Cardiac septum (tissue), 1 donor: ENCODE data around the gene CHRM3. TPM values are rescaled to one million over a fixed set of nuclear protein-coding genes. Genes with fewer than 3 reads are reported as not detected.

Experiments
- DNase-seq: peaks from one replicate; pipeline ENCODE4 v3.0.0-alpha.2; 2020; ENCODE audit warnings: low spot score
- intact Hi-C: fragments of 100-400 bp; cut with DNase I; formaldehyde crosslinking; loops from one replicate; pipeline ENCODE4 v1.14.0; 2022
- total RNA-seq: library from RNA; stranded (reverse); fragmentation: NEBNext Ultra II Directional; extraction: Animal tissue kit (Norgen Biotek cat#: 25700); gene quantifications from one replicate; pipeline ENCODE4 v1.2.1, GENCODE V29; 2021
- donor health status: DM: no; HTN: no; CAD: no.

The CHRM3 gene
- total RNA-seq, 1 donor from 2014 or later = 0.40 TPM

- intact Hi-C loops = no loop called here
- no peak for DNase-seq
Measured at GRCh38 chr1:239392271-239392670, 5.9 kb downstream of the CHRM3 start.

DNA sequence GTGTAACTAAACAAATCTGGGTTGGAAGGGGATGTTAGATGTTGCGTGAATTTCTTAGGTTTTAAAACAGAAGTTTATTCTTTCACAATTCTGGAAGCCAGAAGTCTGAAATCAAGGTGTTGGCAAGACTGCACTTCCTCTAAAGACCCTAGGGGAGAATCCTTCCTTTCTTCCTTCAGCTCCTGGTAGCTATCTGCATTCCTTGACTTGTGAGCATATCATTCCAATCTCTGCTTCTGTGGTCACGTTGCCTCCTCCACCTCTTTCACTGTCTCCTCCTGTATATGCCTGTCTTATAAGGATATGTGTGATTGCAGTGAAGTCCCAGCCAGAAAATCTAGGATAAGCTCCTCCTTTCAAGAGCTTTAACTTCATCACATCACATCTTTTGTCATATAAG is 7.7 kb downstream of the CHRM3 start:
- intact Hi-C loops = no loop called here
- DNase-seq = no peak

DNA sequence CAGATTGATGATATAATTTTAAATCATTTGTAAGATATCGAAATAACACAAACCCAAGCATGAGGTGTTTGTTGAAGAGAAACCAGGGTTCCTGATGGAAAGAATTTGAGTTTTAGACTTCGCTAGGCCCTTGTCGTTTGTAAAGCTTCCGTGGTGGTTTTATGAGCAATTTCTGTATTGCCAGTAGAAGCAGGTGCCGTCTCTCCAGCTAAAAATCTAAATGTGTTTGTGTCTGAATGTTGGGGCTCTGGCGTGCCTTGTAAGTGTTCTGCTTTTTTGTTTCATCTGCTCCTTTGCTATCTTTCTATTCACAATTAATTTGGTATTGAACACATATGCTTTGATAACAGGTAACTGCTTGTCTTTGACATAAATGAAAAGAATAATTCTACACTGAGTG is 27.5 kb downstream of the CHRM3 start:
- intact Hi-C loops = no loop called here
- no peak for DNase-seq

GRCh38 chr1:239417221-239417620 is 30.9 kb downstream of the CHRM3 start:
- DNase-seq = no peak
- intact Hi-C loops = no loop called here

- intact Hi-C loops = no loop called here
Measured at GRCh38 chr1:239417986-239418640, 31.7 kb downstream of the CHRM3 start.

GRCh38 chr1:239418681-239419080 is 32.3 kb downstream of the CHRM3 start:
- intact Hi-C loops = no loop called here
- no peak for DNase-seq

More at GRCh38 chr1:239417986-239418640, 31.7 kb downstream of the CHRM3 start:
- no peak for DNase-seq

DNA sequence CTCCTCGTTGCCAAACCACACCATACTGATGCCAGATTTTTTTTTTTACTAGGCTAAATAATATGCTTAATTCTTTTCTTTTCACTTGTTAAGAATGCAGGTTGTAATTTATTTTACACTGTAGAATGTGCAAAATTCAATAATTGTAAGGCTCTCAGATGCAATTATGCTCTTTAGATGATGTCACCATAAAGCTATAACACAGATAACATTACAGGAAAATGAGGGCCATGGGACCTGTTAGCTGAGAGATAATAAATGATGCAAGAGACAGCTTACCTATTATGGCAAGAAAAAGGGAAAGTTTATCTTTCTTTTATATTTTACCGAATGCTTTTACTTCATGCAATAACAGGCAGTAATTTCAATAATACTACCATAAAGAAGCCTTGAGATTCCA is 35.4 kb downstream of the CHRM3 start:
- intact Hi-C loops = no loop called here
- DNase-seq = no peak

- DNase-seq = no peak
- intact Hi-C loops = no loop called here
Measured at GRCh38 chr1:239422818-239423217, 36.5 kb downstream of the CHRM3 start.

- DNase-seq = no peak
- intact Hi-C loops = no loop called here
Measured at GRCh38 chr1:239426821-239427475, 40.6 kb downstream of the CHRM3 start.

- DNase-seq = no peak
- intact Hi-C loops = no loop called here
Measured at GRCh38 chr1:239427712-239428111, 41.3 kb downstream of the CHRM3 start.

DNA sequence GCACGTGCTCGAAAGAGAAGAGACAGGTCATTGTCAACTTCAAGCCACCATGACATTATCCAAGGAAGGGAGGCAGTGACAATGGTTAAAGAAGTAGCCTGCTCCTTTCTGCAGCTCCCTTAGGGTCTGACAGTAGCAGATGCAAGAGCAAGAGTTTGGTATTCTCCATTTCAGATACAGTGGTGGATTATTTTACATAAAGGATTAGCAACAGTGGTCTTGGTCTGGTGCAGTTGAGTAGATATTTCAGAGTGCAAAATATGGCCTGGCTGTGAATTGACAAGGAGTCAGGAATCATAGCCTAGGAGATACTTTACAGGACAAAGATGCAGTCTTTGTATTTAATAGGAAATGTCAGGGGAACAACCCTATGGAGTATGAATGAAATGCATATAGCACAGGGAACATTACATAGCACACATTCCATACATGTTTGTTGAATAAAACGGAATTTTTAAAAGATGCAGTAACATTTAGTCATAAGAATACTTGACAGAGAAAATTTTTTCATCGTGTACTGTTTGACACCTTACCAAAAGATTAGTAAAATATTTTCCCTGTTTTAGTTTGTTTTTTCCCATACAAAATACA is 41.8 kb downstream of the CHRM3 start:
- no peak for DNase-seq
- intact Hi-C loops = no loop called here

- DNase-seq = no peak
- intact Hi-C loops = no loop called here
Measured at GRCh38 chr1:239429163-239429562, 42.8 kb downstream of the CHRM3 start.

GRCh38 chr1:239432255-239432654 is 45.9 kb downstream of the CHRM3 start:
- no peak for DNase-seq
- intact Hi-C loops = no loop called here

GRCh38 chr1:239434181-239434580 is 47.8 kb downstream of the CHRM3 start:
- intact Hi-C loops = no loop called here
- DNase-seq = no peak
